ENCODE measurements around the gene FADS2.

FADS2 gene

DNA sequence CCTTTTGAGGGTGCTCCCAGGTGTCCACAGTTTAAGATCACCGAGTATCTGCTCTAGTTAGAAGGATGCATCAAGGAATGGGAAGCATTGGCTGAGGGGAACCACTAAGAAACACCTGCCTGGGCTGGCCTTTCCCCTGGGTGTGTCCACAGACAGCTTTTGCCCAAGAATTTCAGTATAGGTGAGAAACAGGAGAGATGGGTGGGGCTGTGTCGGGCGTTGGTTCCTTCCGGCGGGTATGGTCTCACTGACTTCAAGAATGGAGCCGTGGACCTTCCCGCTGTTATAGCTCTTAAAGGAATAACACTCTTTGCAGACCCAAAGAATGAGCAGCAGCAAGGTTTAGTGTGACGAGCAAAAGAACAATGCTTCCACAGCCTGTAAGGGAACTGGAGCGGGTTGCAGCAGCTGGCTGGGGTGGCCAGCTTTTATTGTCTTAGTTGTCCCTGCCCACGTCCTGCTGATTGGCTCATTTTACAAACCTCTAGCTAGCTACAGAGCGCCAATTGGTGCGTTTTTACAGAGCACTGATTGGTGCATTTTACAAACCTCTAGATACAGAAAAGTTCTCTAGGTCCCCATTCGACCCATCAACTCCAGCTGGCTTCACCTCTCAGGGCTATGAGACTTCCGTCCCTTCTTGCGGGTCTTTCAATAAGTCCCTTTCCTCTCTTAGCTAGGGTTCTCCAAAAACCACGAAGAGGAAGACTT is 13.7 kb upstream of the FADS2 start:
- peaks cover 13 to 47% (median 33%) of the 10 kb centered on the region in 4 experiments for H3K36me3 ChIP-seq (ENCODE audit: control insufficient read depth in 4 of 4, insufficient read depth in 4 of 4, low read length in 3 of 4)
- DNase-seq: peak; percentile 53 to 84 (median 81)
- ChIA-PET POLR2A (interaction anchor here (0.6 to 4.9 kb wide), 6 partner anchors 14 to 56 kb away, joined by 3 to 40 read pairs (median 4); partner anchors contain the start of gene FADS2), CTCF (interaction anchor here (0.9 to 12.4 kb wide), 7 partner anchors 13 to 293 kb away, joined by 3 to 218 read pairs (median 6); partner anchors contain the start of genes FADS2, FEN1 and TMEM258)
- H3K27me3 ChIP-seq (replicated peaks in 2 of 5; ENCODE audit: control insufficient read depth in 4 of 5, insufficient read depth in 5 of 5, low read length in 4 of 5): no peaks in the 10 kb centered on the region
- 76% methylated on average over 16 of the region's 16 CpGs for WGBS (ENCODE audit: insufficient coverage)
- no peaks in the 10 kb centered on the region for H3K9me3 ChIP-seq (ENCODE audit: control extremely low read depth in 1 of 5, control insufficient read depth in 4 of 5, insufficient read depth in 2 of 5, low read depth in 1 of 5, low read length in 4 of 5)
- H3K4me3 ChIP-seq (ENCODE audit: control insufficient read depth in 1 of 7, extremely low read depth in 1 of 7, insufficient read depth in 4 of 7, low read depth in 2 of 7, low read length in 6 of 7): peak overlapping the region; percentile 79 to 97 (median 93)
- peak overlapping the region; percentile 58 to 76 for H3K27ac ChIP-seq (ENCODE audit: insufficient read depth in 1 of 2, low read depth in 1 of 2, low read length in 2 of 2, poor library complexity in 1 of 2, severe bottlenecking in 2 of 2)
- H3K4me1 ChIP-seq (ENCODE audit: control extremely low read depth in 1 of 4, control insufficient read depth in 4 of 4, insufficient read depth in 4 of 4, low read length in 3 of 4): peaks cover 3 to 31% (median 25%) of the 10 kb centered on the region in 4 experiments

DNA sequence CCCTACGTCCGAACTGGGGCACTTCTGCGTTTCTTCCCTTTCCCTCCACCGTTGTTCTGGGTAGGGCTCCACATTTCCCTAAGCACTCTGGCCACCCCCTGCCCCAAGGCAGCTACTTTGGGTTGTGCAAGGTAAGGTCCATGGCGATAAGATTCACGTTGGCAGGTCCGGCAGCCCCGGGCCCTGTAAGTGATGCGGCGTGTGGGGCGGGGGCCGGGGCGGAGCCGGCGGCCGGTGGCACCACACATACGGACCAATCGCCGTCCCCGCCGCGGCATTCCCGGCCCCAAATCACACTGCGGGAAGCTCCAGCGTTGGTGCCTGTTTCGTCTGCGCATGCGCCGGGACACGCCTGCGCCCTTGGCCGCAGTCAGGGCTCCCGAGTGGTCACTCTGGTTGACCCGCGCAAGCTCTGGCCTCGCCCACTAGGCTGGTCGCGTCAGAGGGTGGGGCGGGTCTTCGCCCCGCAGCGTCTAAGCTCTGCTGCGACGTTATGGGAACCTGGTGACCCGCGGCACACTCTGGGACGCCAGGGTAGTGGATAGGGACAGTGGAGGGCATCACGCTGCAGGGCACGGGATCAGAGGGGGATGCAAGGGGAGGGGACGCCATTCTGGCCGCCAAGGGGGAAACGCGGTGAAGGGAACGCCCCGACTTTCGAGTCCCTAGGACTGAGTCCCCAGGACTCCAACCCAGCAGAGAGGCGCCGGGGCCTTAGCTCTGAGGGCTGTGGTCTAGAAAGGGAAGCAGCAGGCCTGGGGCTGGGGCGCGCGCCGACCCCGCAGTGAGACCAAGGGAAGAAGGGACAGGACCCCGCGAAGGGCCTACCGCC is 12.9 kb upstream of the FADS2 start:
- Histone ChIP-seq H3K36me3 (ENCODE audit: control insufficient read depth in 4 of 4, insufficient read depth in 4 of 4, low read length in 3 of 4) (peaks cover 7 to 40% (median 26%) of the 10 kb centered on the region in 4 experiments), H3K9me3 (ENCODE audit: control extremely low read depth in 1 of 5, control insufficient read depth in 4 of 5, insufficient read depth in 2 of 5, low read depth in 1 of 5, low read length in 4 of 5) (no peaks in the 10 kb centered on the region), H3K27me3 (replicated peaks in 2 of 5; ENCODE audit: control insufficient read depth in 4 of 5, insufficient read depth in 5 of 5, low read length in 4 of 5) (no peaks in the 10 kb centered on the region), H3K4me1 (ENCODE audit: control extremely low read depth in 1 of 4, control insufficient read depth in 4 of 4, insufficient read depth in 4 of 4, low read length in 3 of 4) (peaks cover 3 to 31% (median 25%) of the 10 kb centered on the region in 4 experiments), H3K27ac (ENCODE audit: insufficient read depth in 1 of 2, low read depth in 1 of 2, low read length in 2 of 2, poor library complexity in 1 of 2, severe bottlenecking in 2 of 2) (peak overlapping the region; percentile 58 to 91), H3K4me3 (ENCODE audit: control insufficient read depth in 1 of 7, extremely low read depth in 1 of 7, insufficient read depth in 4 of 7, low read depth in 2 of 7, low read length in 6 of 7) (peak overlapping the region; percentile 79 to 97 (median 93))
- ChIA-PET POLR2A (interaction anchor here (0.6 to 4.9 kb wide), 5 partner anchors 13 to 31 kb away, joined by 3 to 40 read pairs (median 5); partner anchors contain the start of gene FADS2), CTCF (interaction anchor here (0.5 to 12.4 kb wide), 11 partner anchors 13 to 734 kb away, joined by 3 to 218 read pairs (median 4); partner anchors contain the start of genes FADS2, FEN1 and TMEM258)
- 0% methylated on average over 56 of the region's 66 CpGs for WGBS (ENCODE audit: insufficient coverage)
- peak; percentile 54 to 71 (median 65) for DNase-seq

DNA sequence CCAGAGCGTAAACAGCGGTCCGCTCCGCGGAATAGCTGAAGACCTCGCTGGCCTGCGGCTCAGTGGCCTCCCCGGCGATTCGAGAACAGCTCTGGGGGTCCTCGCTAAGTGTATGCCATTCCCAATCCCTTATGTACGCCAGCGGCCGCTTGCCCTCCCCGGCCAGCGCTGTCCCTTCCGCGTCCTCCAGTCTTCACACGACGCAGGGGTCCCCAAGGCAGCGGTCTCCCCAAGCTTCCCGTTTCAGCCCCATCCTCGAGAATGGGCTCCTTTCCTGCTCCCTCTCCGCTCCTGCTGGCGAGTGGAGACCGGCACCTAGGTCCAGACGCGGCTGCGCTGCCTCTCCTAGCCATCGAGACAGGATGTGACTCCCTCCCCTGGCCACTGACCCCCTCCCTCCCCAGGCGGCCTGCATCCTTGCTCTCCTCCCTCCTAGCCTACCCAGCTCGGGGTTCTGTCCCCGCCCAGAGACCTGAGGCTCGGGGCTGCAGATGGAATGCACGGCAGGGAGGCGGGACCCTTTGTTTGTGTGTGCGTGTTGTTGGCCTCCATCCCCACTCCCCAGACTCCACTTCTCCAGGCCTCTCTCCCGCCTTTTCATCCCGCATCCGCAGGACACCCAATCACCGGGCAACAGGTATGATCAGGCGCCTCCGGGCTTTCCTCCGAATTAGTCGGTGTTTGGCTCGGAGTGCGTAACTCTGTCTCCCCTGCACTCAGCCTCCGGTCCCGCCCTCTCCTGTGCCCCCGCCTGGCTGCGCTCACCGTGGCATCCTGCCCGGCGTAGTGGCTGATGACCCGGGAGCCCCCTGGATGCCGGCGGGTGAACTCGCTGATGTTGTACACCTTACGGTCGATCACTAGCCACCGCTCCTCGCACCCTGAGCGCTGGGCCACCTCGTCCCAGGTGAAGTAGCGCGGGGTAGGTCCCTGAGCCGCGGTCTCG is 12.0 kb upstream of the FADS2 start:
- WGBS (ENCODE audit: insufficient coverage): under 1% methylated on average over 60 of the region's 69 CpGs
- peak overlapping the region; percentile 58 to 91 for H3K27ac ChIP-seq (ENCODE audit: insufficient read depth in 1 of 2, low read depth in 1 of 2, low read length in 2 of 2, poor library complexity in 1 of 2, severe bottlenecking in 2 of 2)
- peaks cover 3 to 31% (median 25%) of the 10 kb centered on the region in 4 experiments for H3K4me1 ChIP-seq (ENCODE audit: control extremely low read depth in 1 of 4, control insufficient read depth in 4 of 4, insufficient read depth in 4 of 4, low read length in 3 of 4)
- no peaks in the 10 kb centered on the region for H3K27me3 ChIP-seq (replicated peaks in 2 of 5; ENCODE audit: control insufficient read depth in 4 of 5, insufficient read depth in 5 of 5, low read length in 4 of 5)
- peak; percentile 85 to 91 (median 86) for DNase-seq
- no peaks in the 10 kb centered on the region for H3K9me3 ChIP-seq (ENCODE audit: control extremely low read depth in 1 of 5, control insufficient read depth in 4 of 5, insufficient read depth in 2 of 5, low read depth in 1 of 5, low read length in 4 of 5)
- H3K4me3 ChIP-seq (ENCODE audit: control insufficient read depth in 1 of 7, extremely low read depth in 1 of 7, insufficient read depth in 4 of 7, low read depth in 2 of 7, low read length in 6 of 7): peak overlapping the region; percentile 79 to 97 (median 93)
- POLR2A ChIA-PET: interaction anchor here (0.9 to 4.9 kb wide), 5 partner anchors 12 to 55 kb away, joined by 3 to 40 read pairs (median 5); partner anchors contain the start of gene FADS2
- peaks cover 6 to 31% (median 17%) of the 10 kb centered on the region in 4 experiments for H3K36me3 ChIP-seq (ENCODE audit: control insufficient read depth in 4 of 4, insufficient read depth in 4 of 4, low read length in 3 of 4)
- CTCF ChIA-PET: interaction anchor here (0.5 to 12.4 kb wide), 7 partner anchors 12 to 733 kb away, joined by 3 to 218 read pairs (median 4); partner anchors contain the start of genes FADS2, FEN1 and TMEM258

DNA sequence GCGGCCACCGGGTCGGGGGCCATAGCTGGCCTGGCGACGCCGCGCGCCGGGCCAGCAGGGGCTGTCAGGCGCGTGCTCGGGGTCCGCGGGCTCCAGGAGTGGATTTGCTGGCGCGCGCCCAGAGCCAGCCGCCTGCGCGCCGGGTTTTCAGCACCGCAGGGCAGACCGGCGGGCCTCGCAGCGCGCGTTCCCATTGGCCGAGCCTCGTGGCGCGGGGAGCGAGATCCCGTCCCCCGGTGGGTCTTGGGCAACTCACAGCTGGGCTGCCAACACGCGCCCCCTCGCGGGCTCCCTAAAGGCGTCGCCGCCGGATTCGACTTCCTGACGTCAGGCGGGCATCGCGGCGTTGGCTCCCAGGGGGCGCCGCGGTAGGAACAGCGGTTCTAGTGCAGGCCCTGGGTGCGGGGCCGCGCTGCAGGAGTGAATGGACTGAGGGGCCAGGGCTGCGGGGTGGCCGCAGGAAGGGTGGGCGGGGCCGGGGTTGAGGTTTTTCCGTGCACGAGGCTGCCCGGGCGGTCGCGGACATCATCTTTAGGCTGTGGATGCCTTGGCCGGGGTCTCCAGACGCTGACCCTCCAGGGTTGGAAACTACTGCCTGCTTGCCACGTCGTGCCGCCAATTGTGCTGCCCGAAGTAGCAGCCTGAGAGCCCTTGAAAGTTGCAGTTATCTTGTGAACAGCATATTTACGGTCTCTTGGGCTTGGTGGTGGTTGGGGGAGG is 11.2 kb upstream of the FADS2 start, which contains the start of gene FADS1:
FADS1 (minus strand) TSS at position 268 of the 720 bp plus-strand sequence; CDS start at position 194, 74 bp downstream.
- peak; percentile 97 to 98 (median 98) for DNase-seq
- H3K27me3 ChIP-seq (replicated peaks in 2 of 5; ENCODE audit: control insufficient read depth in 4 of 5, insufficient read depth in 5 of 5, low read length in 4 of 5): no peaks in the 10 kb centered on the region
- peak within 1 kb of the TSS; percentile 79 to 97 (median 93) for H3K4me3 ChIP-seq (ENCODE audit: control insufficient read depth in 1 of 7, extremely low read depth in 1 of 7, insufficient read depth in 4 of 7, low read depth in 2 of 7, low read length in 6 of 7)
- CTCF ChIA-PET: interaction anchor here (2.8 to 12.4 kb wide), 4 partner anchors 11 to 18 kb away, joined by 10 to 218 read pairs (median 31); partner anchors contain the start of genes FADS2, FEN1 and TMEM258
- POLR2A ChIA-PET: interaction anchor here (0.9 to 4.9 kb wide), 4 partner anchors 11 to 54 kb away, joined by 3 to 40 read pairs (median 14); partner anchors contain the start of gene FADS2
- H3K36me3 ChIP-seq (ENCODE audit: control insufficient read depth in 4 of 4, insufficient read depth in 4 of 4, low read length in 3 of 4): peaks cover 6 to 23% (median 11%) of the 10 kb centered on the region in 4 experiments
- under 1% methylated on average over 46 of the region's 73 CpGs for WGBS (ENCODE audit: insufficient coverage)
- H3K4me1 ChIP-seq (ENCODE audit: control extremely low read depth in 1 of 4, control insufficient read depth in 4 of 4, insufficient read depth in 4 of 4, low read length in 3 of 4): peaks cover 3 to 31% (median 25%) of the 10 kb centered on the region in 4 experiments
- no peaks in the 10 kb centered on the region for H3K9me3 ChIP-seq (ENCODE audit: control extremely low read depth in 1 of 5, control insufficient read depth in 4 of 5, insufficient read depth in 2 of 5, low read depth in 1 of 5, low read length in 4 of 5)
- peak within 1 kb of the TSS; percentile 61 to 91 for H3K27ac ChIP-seq (ENCODE audit: insufficient read depth in 1 of 2, low read depth in 1 of 2, low read length in 2 of 2, poor library complexity in 1 of 2, severe bottlenecking in 2 of 2)

DNA sequence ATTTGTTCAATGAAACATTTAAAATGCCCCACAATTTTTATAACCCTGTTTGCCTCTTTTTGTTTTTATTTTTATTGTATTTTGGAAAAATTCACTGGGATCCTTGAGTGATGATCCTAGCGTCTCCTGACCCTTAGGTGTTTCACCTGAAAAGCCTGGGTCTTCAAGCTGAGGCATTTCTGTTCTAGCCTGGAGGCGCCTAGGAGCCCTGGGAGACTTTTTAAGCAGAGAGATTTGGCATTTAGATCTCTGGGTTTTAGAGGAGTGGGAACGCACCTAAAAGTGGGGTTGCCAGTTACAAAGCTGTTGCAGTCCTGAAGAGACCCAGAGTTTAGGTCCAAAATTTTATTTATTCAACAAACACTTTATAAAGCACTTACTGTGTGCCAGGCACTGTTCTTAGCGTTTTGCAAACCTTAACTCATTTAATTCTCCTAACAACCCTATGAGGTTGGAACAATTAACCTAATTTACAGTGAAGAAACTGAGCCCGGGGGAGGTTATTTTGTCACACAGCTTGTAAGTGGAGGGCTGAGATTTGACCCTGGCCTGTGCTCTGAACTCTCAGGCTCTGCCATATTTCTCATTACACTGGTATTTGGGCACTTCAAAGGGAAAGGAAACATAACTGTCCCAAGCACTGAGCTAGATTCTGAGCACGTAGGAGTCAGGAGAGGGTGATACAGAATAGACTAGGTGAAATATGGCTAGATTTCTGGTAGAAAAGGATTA is 10.5 kb upstream of the FADS2 start:
- ChIA-PET CTCF (interaction anchor here (0.7 to 12.4 kb wide), 6 partner anchors 10 to 120 kb away, joined by 3 to 218 read pairs (median 11); partner anchors contain the start of genes FADS2, FEN1 and TMEM258), POLR2A (interaction anchor here (3.9 to 4.9 kb wide), 2 partner anchors 11 to 17 kb away, joined by 24 to 40 read pairs; partner anchors contain the start of gene FADS2)
- WGBS (ENCODE audit: insufficient coverage): 93% methylated on average over 2 of the region's 6 CpGs
- Histone ChIP-seq H3K36me3 (ENCODE audit: control insufficient read depth in 4 of 4, insufficient read depth in 4 of 4, low read length in 3 of 4) (peaks cover 1 to 15% (median 4%) of the 10 kb centered on the region in 4 experiments), H3K27me3 (replicated peaks in 2 of 5; ENCODE audit: control insufficient read depth in 4 of 5, insufficient read depth in 5 of 5, low read length in 4 of 5) (no peaks in the 10 kb centered on the region), H3K27ac (ENCODE audit: insufficient read depth in 1 of 2, low read depth in 1 of 2, low read length in 2 of 2, poor library complexity in 1 of 2, severe bottlenecking in 2 of 2) (peak overlapping the region; percentile 61 to 91), H3K9me3 (ENCODE audit: control extremely low read depth in 1 of 5, control insufficient read depth in 4 of 5, insufficient read depth in 2 of 5, low read depth in 1 of 5, low read length in 4 of 5) (no peaks in the 10 kb centered on the region), H3K4me3 (ENCODE audit: control insufficient read depth in 1 of 7, extremely low read depth in 1 of 7, insufficient read depth in 4 of 7, low read depth in 2 of 7, low read length in 6 of 7) (peak overlapping the region in 6 of 7 experiments; percentile 16 to 97 (median 94)), H3K4me1 (ENCODE audit: control extremely low read depth in 1 of 4, control insufficient read depth in 4 of 4, insufficient read depth in 4 of 4, low read length in 3 of 4) (peaks cover 3 to 31% (median 27%) of the 10 kb centered on the region in 4 experiments)
- no peak for DNase-seq
